Tibial artery (tissue), 4 donors: Measurements from ENCODE around the gene RNLS.

Source experiments
- DNase-seq, 2 donors: peaks; one replicate each; pipeline ENCODE4 v3.0.0-alpha.2; 2019
- H3K27ac ChIP-seq, 2 donors: fragments of 200-600 bp; sonication (generic) in 1 of 2; 1 replicate in 1 of 2; 2 replicates in 1 of 2; pipeline ENCODE4 v1.5.1; 2018 to 2019; ENCODE audit warnings: mild to moderate bottlenecking in 1 of 2
- H3K27me3 ChIP-seq, 2 donors: fragments of 200-600 bp; sonication (generic) in 1 of 2; one replicate each; pipeline versions ENCODE4 v1.5.1 to v1.6.0; 2016 to 2019
- H3K36me3 ChIP-seq, 3 donors: fragments of 200-600 bp; sonication (generic) in 2 of 3; one replicate each; pipeline ENCODE4 v1.5.1; 2016 to 2019; ENCODE audit warnings: mild to moderate bottlenecking in 2 of 3
- H3K4me1 ChIP-seq, 4 donors: fragments of 200-600 bp; sonication (generic) in 2 of 4; 1 replicate in 3 of 4; 2 replicates in 1 of 4; pipeline ENCODE4 v1.5.1; 2016 to 2019
- H3K4me3 ChIP-seq, 2 donors: fragments of 200-600 bp; sonication (generic) in 1 of 2; 1 replicate in 1 of 2; 2 replicates in 1 of 2; pipeline ENCODE4 v1.5.1; 2018 to 2019; ENCODE audit warnings: mild to moderate bottlenecking in 2 of 2
- H3K9me3 ChIP-seq, 3 donors: fragments of 200-600 bp; sonication (generic) in 1 of 3; one replicate each; pipeline ENCODE4 v1.5.1; 2016 to 2019
- CTCF ChIP-seq, 2 experiments: fragments of 200-600 bp in 1 of 2; fragments of 450-650 bp in 1 of 2; IDR thresholded peaks; one replicate each; pipeline ENCODE4 v1.5.1; 2017 to 2019; ENCODE audit warnings: antibody characterized with exemption in 2 of 2, mild to moderate bottlenecking in 1 of 2, moderate library complexity in 1 of 2
- intact Hi-C: fragments of 100-400 bp; cut with DNase I; formaldehyde crosslinking; loops from one replicate; pipeline ENCODE4 v1.15.0; 2023; ENCODE audit warnings: low total_unique reads

Gene RNLS

GRCh38 chr10:88617772-88618300, 34.7 kb upstream of the RNLS start:
- no peaks in the 10 kb centered on the region for H3K4me1 ChIP-seq
- intact Hi-C loops = no loop called here
- TF ChIP-seq CTCF (IDR thresholded peaks at IDR 0.05) = no peak
- H3K4me3 ChIP-seq = no peak overlapping the region
- H3K27ac ChIP-seq = no peak overlapping the region
- H3K9me3 ChIP-seq = no peaks in the 10 kb centered on the region
- DNase-seq = no peak
- no peaks in the 10 kb centered on the region for H3K27me3 ChIP-seq
- H3K36me3 ChIP-seq = no peaks in the 10 kb centered on the region

- no peak overlapping the region for H3K27ac ChIP-seq
- no peaks in the 10 kb centered on the region for H3K9me3 ChIP-seq
- no peak overlapping the region for H3K4me3 ChIP-seq
- intact Hi-C loops = no loop called here
- TF ChIP-seq CTCF (IDR thresholded peaks at IDR 0.05) = no peak
- DNase-seq = no peak
- no peaks in the 10 kb centered on the region for H3K36me3 ChIP-seq
- H3K27me3 ChIP-seq = no peaks in the 10 kb centered on the region
- H3K4me1 ChIP-seq = no peaks in the 10 kb centered on the region
These were observed 33.3 kb upstream of the RNLS start for GRCh38 chr10:88616250-88616977.

- no peaks in the 10 kb centered on the region for H3K9me3 ChIP-seq
- no peaks in the 10 kb centered on the region for H3K27me3 ChIP-seq
- no peak overlapping the region for H3K4me3 ChIP-seq
- H3K27ac ChIP-seq = no peak overlapping the region
- DNase-seq = no peak
- intact Hi-C loops = no loop called here
- TF ChIP-seq CTCF (IDR thresholded peaks at IDR 0.05) = no peak
- H3K4me1 ChIP-seq = no peaks in the 10 kb centered on the region
- H3K36me3 ChIP-seq = no peaks in the 10 kb centered on the region
These were observed 25.7 kb upstream of the RNLS start for GRCh38 chr10:88608780-88609179.

- H3K36me3 ChIP-seq = no peaks in the 10 kb centered on the region
- no peak overlapping the region for H3K27ac ChIP-seq
- H3K9me3 ChIP-seq = no peaks in the 10 kb centered on the region
- no peaks in the 10 kb centered on the region for H3K27me3 ChIP-seq
- H3K4me1 ChIP-seq = no peaks in the 10 kb centered on the region
- no peak for TF ChIP-seq CTCF (IDR thresholded peaks at IDR 0.05)
- intact Hi-C loops = no loop called here
- H3K4me3 ChIP-seq = no peak overlapping the region
- DNase-seq = no peak
These were observed 25.1 kb upstream of the RNLS start for GRCh38 chr10:88608052-88608732.

- no peak for TF ChIP-seq CTCF (IDR thresholded peaks at IDR 0.05)
- H3K4me3 ChIP-seq = no peak overlapping the region
- H3K4me1 ChIP-seq = no peaks in the 10 kb centered on the region
- no peaks in the 10 kb centered on the region for H3K27me3 ChIP-seq
- no peak for DNase-seq
- intact Hi-C loops = no loop called here
- peaks cover 0 to 7% (median 0%) of the 10 kb centered on the region in 3 donors for H3K9me3 ChIP-seq
- no peaks in the 10 kb centered on the region for H3K36me3 ChIP-seq
- no peak overlapping the region for H3K27ac ChIP-seq
These were observed 14.9 kb upstream of the RNLS start for GRCh38 chr10:88598055-88598454.
